SK-N-MC (cell line): ENCODE results near the gene ZNF433.

Experiments
- EZH2 ChIP-seq: fragments of 200-600 bp; sonication (generic); IDR thresholded peaks from one replicate; pipeline ENCODE4 v1.6.1; 2017; ENCODE audit warnings: antibody characterized with exemption
- FOXP2 ChIP-seq: optimal IDR thresholded peaks from 2 replicates; pipeline ENCODE3; 2011; ENCODE audit warnings: mild to moderate bottlenecking, moderate library complexity; ENCODE audit not compliant: insufficient read depth; ENCODE audit errors: extremely low read length, control extremely low read depth
- POLR2AphosphoS5 ChIP-seq: IDR thresholded peaks from 2 replicates; pipeline ENCODE4 v1.6.1; 2012; ENCODE audit warnings: mild to moderate bottlenecking, low read depth, low read length, borderline replicate concordance

DNA sequence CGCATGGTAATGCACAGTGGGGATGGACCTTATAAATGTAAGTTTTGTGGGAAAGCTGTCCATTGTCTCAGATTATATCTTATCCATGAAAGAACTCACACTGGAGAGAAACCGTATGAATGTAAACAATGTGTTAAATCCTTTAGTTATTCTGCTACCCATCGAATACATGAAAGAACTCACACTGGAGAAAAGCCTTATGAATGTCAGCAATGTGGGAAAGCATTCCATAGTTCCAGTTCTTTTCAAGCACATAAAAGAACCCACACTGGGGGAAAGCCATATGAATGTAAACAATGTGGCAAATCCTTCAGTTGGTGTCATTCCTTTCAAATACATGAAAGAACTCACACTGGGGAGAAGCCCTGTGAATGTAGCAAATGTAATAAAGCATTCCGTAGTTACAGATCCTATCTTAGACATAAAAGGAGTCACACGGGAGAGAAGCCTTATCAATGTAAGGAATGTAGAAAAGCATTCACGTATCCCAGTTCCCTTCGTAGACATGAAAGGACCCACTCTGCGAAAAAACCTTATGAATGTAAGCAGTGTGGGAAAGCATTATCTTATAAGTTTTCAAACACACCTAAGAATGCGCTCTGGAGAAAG lies 56.9 kb downstream of the ZNF433 start:
- TF ChIP-seq POLR2AphosphoS5 (no peak), EZH2 (no peak), FOXP2 (no peak)
